Fibroblast of lung (primary cell): ENCODE data around the gene HMCN2. TPM values are rescaled to one million over a fixed set of nuclear protein-coding genes. Genes with fewer than 3 reads are reported as not detected.

Experiments
- DNase-seq, 2 donors: peaks; one replicate each; pipeline versions ENCODE4 v3.0.0 to v3.0.0-alpha.2; 2010; ENCODE audit warnings: low read depth in 2 of 2
- H2AFZ ChIP-seq: 2 replicates; pipeline ENCODE4 v1.5.1; 2012; ENCODE audit warnings: low read length, control low read depth, inconsistent platforms
- H3K27ac ChIP-seq: 2 replicates; pipeline ENCODE4 v1.5.1; 2011; ENCODE audit warnings: low read length, control low read depth; ENCODE audit not compliant: insufficient read depth
- H3K27me3 ChIP-seq: 2 replicates; pipeline ENCODE4 v1.5.1; 2011; ENCODE audit warnings: mild to moderate bottlenecking, low read length; ENCODE audit not compliant: control insufficient read depth, insufficient read depth
- H3K36me3 ChIP-seq: 2 replicates; pipeline ENCODE4 v1.5.1; 2011; ENCODE audit warnings: low read length; ENCODE audit not compliant: control insufficient read depth, insufficient read depth
- H3K4me1 ChIP-seq: 2 replicates; pipeline ENCODE4 v1.5.1; 2011; ENCODE audit warnings: low read length; ENCODE audit not compliant: control insufficient read depth, insufficient read depth; ENCODE audit errors: extremely low read depth
- H3K4me2 ChIP-seq: 2 replicates; pipeline ENCODE4 v1.5.1; 2011; ENCODE audit warnings: low read length, control low read depth; ENCODE audit not compliant: insufficient read depth; ENCODE audit errors: extremely low read depth
- H3K4me3 ChIP-seq, 4 experiments: fragments of 200-600 bp in 1 of 4; sonication (generic) in 1 of 4; replicated peaks in 1 of 4; 2 replicates each; pipeline ENCODE4 v1.5.1; 2011 to 2016; ENCODE audit warnings: low read length in 4 of 4, low read depth in 3 of 4, mild to moderate bottlenecking in 3 of 4, control low read depth in 2 of 4, inconsistent platforms in 1 of 4, mixed read lengths in 1 of 4; ENCODE audit not compliant: insufficient read depth in 1 of 4; ENCODE audit errors: control extremely low read depth in 1 of 4
- H3K79me2 ChIP-seq: 2 replicates; pipeline ENCODE4 v1.5.1; 2012; ENCODE audit warnings: mild to moderate bottlenecking, low read length, inconsistent platforms; ENCODE audit not compliant: control insufficient read depth, insufficient read depth
- H3K9ac ChIP-seq: 2 replicates; pipeline ENCODE4 v1.5.1; 2011; ENCODE audit warnings: mild to moderate bottlenecking, low read length, control low read depth; ENCODE audit not compliant: insufficient read depth
- H3K9me3 ChIP-seq: 2 replicates; pipeline ENCODE4 v1.5.1; 2012; ENCODE audit warnings: low read depth, low read length; ENCODE audit not compliant: control insufficient read depth, insufficient read depth
- H4K20me1 ChIP-seq: 2 replicates; pipeline ENCODE4 v1.5.1; 2011; ENCODE audit warnings: low read length; ENCODE audit not compliant: control insufficient read depth, insufficient read depth; ENCODE audit errors: extremely low read depth
- CTCF ChIP-seq, 2 donors: IDR thresholded peaks in 1 of 2; conservative IDR thresholded peaks in 1 of 2; 1 replicate in 1 of 2; 2 replicates in 1 of 2; pipeline ENCODE4 v1.5.1; 2011 to 2012; ENCODE audit warnings: low read length in 2 of 2, control low read depth in 1 of 2, inconsistent platforms in 1 of 2, low read depth in 1 of 2, mild to moderate bottlenecking in 1 of 2
- EZH2 ChIP-seq: IDR thresholded peaks from 2 replicates; pipeline ENCODE4 v1.5.1; 2012; ENCODE audit warnings: low read length, control low read depth, mild to moderate bottlenecking; ENCODE audit errors: missing control alignments
- polyA minus RNA-seq: library from RNA; depleted of rRNA, polyadenylated mRNA; stranded (reverse); fragments of >200 nt; gene quantifications from 2 replicates; pipeline ENCODE4 v1.2.3, GENCODE V29; 2011; ENCODE audit warnings: low replicate concordance
- polyA plus RNA-seq, 2 donors: library from polyadenylated mRNA; depleted of rRNA in 1 of 2; stranded (reverse) in 1 of 2; unstranded in 1 of 2; fragments of >200 nt; gene quantifications; 2 replicates each; pipeline ENCODE4 v1.2.1, GENCODE V29; 2011 to 2012; ENCODE audit warnings: missing spikeins in 1 of 2
- total RNA-seq: library from RNA; depleted of rRNA; stranded (reverse); fragments of >200 nt; gene quantifications from 2 replicates; pipeline ENCODE4 v1.2.1, GENCODE V29; 2014

Gene HMCN2
- total RNA-seq (under 0.01 TPM in 2 replicates), polyA plus RNA-seq (not detected in 2 replicates), polyA minus RNA-seq (0.19 TPM in 1 of 2 replicates, not detected in the other)
- not detected in 2 replicates for polyA plus RNA-seq (2012)

DNA sequence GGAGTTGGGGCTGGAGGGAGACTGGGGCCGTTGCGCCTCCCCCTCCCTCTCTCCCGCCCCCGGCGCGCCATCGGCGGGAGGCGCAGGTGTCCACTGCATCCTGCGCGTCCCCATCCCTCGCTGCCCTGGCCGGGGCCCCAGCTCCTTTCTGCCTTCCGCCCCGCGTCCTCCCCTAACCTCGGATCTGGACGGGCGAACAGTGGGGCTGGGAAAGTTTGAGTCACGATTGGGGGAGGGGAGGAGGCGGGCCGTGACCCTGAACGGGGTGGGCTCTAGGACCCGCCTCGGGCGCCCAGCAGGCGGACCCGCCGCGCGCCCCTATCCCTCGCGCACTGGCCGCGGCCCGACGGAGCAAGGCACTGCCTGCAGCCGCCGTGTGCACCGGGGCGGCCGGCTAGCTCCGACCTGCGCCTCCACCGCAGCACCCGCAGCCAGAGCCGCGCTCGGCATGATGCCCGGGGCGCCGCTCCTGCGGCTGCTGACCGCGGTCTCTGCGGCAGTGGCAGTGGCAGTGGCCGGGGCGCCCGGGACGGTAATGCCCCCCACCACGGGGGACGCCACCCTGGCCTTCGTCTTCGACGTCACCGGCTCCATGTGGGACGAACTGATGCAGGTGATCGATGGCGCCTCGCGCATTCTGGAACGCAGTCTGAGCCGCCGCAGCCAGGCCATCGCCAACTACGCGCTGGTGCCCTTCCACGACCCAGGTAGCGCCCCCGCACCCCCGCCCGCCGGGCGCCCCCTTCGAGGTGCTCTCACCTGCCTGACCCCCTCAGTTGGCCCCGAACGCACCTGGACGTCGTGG lies at the start of gene HMCN2:
TSS of gene HMCN2 (plus strand) at position 330 of the 805 bp plus-strand sequence. CDS start at position 449, 119 bp downstream.
- Histone ChIP-seq H3K9ac (no peak within 1 kb of the TSS), H3K9me3 (no peaks in the 10 kb centered on the region), H3K79me2 (no peaks in the 10 kb centered on the region), H3K4me2 (no peak within 1 kb of the TSS), H3K27me3 (peaks cover 57% of the 10 kb centered on the region), H4K20me1 (no peaks in the 10 kb centered on the region), H3K4me3 (no peak within 1 kb of the TSS), H3K36me3 (no peaks in the 10 kb centered on the region), H3K27ac (no peak within 1 kb of the TSS), H3K4me1 (no peaks in the 10 kb centered on the region), H2AFZ (no peak within 1 kb of the TSS)
- DNase-seq = peak in 1 of 2 donors; percentile 21
- TF ChIP-seq EZH2 (peak; percentile 65), CTCF (conservative IDR thresholded peaks at IDR 0.05 in 1 of 2, IDR thresholded peaks at IDR 0.05 in 1 of 2; ENCODE audit: low read depth in 1 of 2, low read length in 2 of 2) (no peak)

DNA sequence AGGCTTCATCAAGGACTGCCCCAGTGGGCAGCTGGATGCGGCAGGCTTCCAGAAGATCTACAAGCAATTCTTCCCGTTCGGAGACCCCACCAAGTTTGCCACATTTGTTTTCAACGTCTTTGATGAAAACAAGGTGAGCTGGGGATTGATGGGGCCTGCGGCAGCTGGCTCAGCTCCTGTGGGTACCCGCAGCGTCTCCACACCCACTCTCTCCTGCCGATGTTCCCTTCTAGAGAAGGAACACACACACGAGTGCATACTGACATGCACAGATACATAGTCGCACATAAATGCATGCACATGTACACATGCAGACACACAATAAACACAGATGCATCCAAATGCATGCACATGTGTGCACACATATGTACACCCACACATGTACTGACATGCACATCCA lies 47.7 kb upstream of the HMCN2 start:
- Histone ChIP-seq H3K4me2 (no peak overlapping the region), H3K27ac (no peak overlapping the region), H3K9ac (no peak overlapping the region), H3K4me1 (peaks cover 8% of the 10 kb centered on the region), H3K79me2 (peaks cover 2% of the 10 kb centered on the region), H3K9me3 (no peaks in the 10 kb centered on the region), H3K27me3 (no peaks in the 10 kb centered on the region), H3K4me3 (no peak overlapping the region), H3K36me3 (peaks cover 12% of the 10 kb centered on the region), H2AFZ (no peak overlapping the region), H4K20me1 (no peaks in the 10 kb centered on the region)
- no peak for DNase-seq
- TF ChIP-seq EZH2 = no peak
- TF ChIP-seq CTCF (conservative IDR thresholded peaks at IDR 0.05 in 1 of 2, IDR thresholded peaks at IDR 0.05 in 1 of 2; ENCODE audit: low read depth in 1 of 2, low read length in 2 of 2) = no peak

DNA sequence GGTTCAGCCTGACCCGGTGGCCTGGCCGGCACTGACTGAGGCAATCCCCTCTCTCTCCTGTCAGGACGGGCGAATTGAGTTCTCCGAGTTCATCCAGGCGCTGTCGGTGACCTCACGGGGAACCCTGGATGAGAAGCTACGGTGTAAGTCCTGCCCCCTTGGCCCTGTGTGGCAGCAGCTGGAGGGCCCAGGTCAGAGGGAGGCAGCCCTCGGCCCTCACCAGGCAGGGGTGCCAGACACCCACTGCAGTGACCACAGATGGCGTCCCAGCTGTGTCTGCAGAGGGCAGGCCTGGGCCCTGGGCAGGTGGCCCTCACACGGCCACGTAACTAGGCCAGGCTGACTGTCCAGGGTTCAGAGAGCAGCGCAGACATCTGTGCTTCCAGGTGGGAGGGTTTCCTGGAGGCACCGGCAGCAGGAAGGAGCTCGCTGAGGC lies 45.9 kb upstream of the HMCN2 start:
- Histone ChIP-seq H3K4me3 (no peak overlapping the region), H3K9me3 (no peaks in the 10 kb centered on the region), H3K79me2 (no peaks in the 10 kb centered on the region), H4K20me1 (no peaks in the 10 kb centered on the region), H2AFZ (no peak overlapping the region), H3K36me3 (peaks cover 12% of the 10 kb centered on the region), H3K27ac (no peak overlapping the region), H3K4me1 (peaks cover 8% of the 10 kb centered on the region), H3K9ac (no peak overlapping the region), H3K4me2 (no peak overlapping the region), H3K27me3 (no peaks in the 10 kb centered on the region)
- TF ChIP-seq CTCF (conservative IDR thresholded peaks at IDR 0.05 in 1 of 2, IDR thresholded peaks at IDR 0.05 in 1 of 2; ENCODE audit: low read depth in 1 of 2, low read length in 2 of 2) (no peak), EZH2 (no peak)
- DNase-seq = no peak
